HG02884 (cell line): ENCODE results near the gene CUBN.
"Not testable (repeated sequence)": the region's sequence is repeated elsewhere in the genome, so short reads cannot be mapped to it uniquely, and the experiment has no call there.

Experiments used
- ATAC-seq: cut with Tn5 transposase; IDR thresholded peaks from one replicate; pipeline ENCODE4 v1.9.1; 2021; ENCODE audit warnings: mild to moderate bottlenecking, moderate library complexity; ENCODE audit not compliant: unreplicated experiment

The CUBN gene

DNA sequence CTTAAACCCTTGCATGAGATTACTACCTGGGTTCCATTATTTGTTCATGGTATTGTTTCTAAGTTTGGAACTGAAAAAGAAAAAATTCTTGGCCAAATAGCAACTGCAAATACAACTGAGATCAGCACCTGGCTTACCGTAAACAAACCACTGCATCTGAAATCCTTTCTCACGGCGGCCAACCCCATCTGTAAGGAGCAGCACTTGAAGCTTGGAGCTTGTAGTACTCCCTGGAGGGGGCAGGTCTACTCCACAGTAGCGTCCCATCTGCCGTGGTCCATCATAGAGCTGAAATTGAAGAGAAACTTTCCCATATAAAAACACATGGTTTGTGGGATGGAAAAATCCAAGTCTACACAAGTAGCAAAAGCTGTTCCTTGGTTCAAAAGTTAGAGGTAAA lies 109.9 kb downstream of the CUBN start:
- no peak for ATAC-seq

DNA sequence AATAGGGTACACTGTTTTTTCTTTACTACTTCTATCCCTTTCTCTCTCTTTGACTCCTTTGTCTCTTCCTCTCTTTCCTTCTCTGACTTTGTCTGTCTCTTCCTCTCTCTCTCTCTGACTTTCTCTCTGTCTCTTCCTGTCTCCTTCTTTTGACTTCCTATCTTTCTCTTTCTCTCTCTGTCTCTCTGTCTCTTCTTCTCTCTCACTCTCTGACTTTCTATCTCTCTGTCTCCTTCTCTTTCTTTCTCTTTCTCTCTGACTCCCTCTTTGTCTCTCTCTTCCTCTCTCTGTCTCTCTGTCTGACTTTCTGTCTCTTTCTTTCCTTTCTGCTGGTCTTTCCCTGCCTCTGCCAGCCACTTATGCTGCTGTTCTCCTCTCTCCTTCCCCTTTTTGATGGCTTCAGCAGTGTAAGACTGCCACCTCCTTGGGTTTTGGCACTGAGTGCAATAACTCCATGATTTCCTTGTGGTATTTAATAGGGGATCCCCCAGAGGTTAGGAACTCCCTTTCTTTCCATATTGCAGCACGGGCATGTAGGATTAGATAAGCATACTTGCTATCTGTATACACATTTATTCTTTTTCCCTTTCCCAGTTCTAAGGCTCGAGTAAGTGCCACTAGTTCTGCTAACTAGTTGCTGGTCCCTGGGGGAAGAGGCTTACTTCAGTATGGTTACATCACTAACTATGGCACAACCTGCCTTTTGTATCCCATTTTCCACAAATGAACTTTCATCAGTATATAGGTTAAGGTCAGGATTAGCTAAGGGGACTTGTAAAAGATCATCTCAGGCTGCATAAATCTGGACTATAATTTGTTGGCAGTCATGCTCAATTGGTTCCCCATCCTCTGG lies 116.3 kb downstream of the CUBN start:
- not testable (repeated sequence) for ATAC-seq

DNA sequence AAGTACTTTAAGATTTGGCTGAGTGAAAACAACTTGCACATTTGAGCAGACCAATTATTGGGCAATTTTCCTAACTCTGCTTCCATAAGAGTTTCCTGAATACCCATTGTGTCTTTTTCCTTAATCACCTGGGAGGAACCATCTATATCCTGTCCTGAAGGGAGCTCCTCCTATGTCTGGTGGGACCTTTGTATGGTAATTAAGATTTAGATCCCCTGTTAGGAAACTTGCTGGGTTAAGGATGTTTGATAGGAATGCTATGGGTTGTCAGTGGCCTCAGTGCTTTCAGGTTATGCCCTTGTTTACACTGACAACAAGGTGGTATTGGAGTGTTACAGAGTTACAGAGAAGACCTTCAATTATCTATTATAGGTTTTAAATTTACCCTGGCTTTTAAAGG lies 116.9 kb downstream of the CUBN start:
- ATAC-seq = not testable (repeated sequence)

DNA sequence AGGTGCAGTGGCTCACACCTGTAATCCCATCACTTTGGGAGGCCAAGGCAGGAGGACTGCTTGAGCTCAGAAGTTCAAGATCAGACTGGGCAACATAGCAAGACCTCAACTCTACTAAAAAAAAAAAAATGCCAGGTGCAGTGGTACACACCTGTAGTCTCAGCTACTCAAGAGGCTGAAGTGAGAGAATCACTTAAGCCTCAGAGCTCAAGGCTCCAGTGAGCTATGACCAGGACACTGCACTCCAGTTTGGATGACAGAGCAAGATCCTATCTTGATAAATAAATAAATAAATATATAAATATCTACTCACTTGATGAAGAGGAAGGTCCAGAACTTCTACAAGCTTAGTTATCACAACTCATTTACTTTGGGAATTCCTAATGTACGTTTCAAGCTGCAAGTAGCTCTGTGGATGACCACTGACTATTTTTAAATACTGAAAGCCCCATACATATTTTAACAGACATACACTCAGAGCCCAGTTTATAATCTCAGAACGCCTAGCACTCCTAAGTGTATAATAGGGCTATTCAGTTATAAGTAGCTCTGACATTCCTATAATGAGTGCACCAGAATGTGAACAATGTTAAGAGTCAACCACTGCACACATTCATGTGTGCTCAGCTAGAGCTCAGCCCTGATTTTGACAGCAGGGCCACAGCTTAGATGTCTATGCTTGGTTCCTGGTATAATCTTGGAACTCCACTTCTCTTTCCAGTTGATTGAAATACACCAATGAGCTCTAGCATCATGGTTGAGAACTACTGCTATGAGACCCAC lies 119.1 kb downstream of the CUBN start:
- no peak for ATAC-seq

DNA sequence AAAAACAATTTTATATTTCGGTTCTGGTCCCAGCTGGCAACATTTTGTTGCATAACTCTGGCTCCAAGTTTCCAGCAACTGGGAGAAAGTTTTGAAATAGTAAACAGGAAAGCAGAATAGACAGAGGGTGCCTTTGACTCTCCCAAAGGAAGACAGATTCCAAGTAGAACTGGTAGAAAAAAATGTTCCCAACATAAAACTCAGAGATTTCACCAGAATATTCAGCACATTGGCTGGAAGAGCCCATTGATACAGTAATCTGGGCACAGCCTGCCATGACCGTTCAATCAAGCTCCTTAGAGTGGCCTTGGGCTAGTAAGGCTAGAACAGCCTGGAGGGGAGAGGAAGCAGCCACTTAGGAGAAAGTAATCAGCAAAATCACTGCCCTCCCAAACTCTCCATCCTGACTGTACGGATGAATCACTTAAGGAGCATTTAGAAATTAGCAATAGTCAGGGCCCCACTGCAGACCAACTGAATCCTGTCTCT lies 120.4 kb downstream of the CUBN start:
- no peak for ATAC-seq

GRCh38 chr10:17007418-17007770 lies 122.2 kb downstream of the CUBN start:
- ATAC-seq = no peak

DNA sequence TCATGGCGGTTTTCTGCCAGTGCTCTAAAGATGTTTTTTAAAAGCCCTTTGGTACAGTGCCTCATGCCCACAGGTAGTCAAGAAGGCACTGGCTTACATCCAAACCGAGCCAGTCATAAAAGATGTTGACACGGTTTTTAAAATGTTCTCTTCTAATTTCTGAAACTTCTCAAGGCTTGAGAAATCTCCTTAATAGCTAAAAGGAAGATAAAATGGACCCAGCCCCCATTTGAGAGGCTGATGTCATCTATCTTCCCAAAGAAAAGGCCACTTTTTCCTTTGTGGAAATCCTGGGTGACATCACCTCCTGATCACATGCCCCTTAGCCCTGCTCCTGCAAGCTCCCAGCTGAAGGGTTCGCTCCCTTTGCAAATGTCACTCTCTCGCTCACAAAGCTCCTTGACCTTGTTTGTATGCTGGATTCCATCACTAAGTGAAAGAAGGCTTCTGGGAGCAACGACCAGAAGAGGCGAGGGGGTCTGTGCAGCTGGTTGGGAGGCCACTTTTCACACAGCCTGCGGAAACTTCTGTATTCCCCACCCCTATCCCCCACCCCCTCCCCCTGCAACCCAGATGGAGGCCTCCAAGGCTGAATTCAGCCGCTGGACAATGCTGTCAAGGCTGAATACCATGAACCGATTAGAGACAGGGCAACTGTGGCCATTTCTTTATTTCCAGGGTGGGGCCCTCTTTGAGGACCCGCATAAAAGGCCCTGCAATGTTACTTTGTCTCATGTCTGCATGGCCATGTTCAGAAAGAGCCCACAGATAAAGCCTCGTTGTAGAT lies 122.8 kb downstream of the CUBN start:
- no peak for ATAC-seq

DNA sequence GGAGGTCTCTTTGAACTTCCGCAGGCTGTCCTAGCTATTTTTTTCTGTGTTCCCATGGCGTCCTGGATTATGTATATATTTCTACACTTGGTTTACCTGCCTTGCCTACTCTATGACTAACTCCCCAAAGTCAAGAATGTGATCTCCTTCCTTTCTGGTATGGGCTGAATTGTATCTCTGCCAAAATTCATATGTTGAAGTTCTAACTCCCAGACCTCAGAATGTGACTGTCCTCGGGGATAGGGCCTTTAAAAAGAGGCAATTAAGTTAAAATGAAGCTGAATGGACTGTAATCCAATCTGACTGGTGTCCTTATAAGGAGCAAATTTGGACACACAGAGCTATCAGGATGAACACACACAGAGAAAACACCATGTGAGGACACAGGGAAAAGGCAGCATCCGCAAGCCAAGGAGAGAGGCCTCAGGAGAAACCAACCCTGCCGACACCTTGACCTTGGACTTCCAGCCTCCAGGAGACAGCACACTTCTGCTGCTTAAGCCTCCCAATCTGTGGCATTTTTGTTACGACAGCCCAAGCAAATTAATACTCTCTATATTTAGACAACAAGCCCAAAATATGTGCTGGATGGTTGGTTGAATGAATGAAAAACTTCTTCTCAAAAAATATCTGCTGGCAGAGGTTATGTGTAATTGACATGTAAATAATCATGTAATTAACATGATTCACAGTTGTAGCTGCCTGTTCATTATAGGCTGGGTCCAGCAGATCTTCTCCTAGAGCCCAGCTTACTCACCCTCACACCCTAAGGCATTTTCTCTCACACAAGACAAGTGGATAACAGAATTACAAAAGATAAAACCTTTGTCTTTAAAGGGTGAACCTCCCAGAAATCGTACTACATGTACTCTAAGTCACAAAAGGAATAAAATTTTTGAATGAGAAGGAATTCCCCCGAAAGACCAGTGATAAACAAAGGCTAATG lies 123.7 kb downstream of the CUBN start:
- ATAC-seq = no peak

DNA sequence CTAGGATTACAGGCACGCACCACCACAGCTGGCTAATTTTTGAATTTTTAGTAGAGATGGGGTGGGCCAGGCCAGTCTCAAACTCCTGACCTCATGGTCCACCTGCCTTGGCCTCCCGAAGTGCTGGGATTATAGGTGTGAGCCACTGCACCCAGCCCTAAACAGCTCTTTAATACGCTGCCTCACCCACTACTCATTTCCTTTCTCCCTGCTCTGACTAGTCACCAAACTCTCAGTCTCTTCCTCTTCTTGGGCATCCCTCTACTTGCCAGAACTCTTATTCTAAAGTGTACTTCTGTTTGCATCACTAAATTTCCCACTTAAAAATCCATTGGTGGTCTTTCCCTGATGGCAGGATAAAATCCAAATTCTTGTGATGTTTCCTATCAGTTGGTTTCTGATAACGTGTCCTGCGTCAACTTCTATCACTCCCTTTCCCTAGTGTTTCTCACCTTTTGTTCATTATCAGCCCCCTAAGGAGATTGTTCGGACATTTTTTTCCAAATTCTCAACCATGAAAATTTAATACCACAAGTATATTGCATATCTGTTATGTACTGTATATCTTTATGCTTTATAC lies 124.7 kb downstream of the CUBN start:
- ATAC-seq = no peak

DNA sequence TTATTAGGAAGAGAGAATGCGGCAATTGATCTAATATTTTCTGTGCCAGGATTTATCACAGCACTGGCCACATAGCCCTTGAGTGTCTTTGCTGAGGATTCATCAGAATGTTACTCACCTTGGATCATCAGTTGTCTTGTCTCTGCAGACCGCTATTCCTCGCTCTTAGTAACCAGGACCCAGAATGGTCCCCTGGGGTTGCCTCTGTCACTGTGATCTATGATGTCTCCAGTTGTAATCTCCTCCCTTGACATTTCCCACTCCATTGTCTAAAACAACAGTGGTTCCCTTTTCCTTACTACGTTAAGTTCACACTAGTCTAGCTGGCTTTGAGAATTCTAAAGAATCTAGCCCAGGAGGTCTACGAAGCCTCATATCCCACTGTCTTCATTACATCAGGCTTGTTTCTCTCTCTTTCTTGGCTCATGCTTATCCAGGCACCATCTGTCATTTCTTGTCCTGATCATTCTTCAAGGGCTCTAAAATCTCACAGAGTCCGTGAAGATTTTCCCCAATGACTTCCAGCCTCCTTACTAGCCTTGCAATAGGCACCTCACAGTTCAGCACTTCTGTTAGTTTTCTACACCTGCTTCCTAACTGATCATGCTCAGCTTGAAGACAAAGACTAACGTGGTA lies 125.8 kb downstream of the CUBN start:
- no peak for ATAC-seq

DNA sequence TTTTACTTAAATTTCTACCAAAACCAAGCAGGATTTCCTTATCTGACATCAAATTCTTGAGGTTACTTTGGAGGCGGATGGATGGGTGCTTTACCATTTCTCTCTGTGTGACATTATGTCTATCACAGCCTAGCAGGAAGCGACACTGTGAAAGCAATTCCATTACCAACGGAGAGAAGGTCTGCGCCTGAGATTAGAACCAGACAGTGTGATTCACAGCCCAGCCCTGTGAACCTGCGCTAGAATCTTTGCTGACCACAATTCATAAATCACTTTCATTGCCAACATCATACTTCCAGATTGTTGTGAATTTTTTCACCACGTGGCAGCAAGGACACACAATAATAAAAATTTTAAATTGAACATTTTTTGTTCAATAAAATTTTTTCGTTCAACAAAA lies 126.5 kb downstream of the CUBN start:
- ATAC-seq = no peak

DNA sequence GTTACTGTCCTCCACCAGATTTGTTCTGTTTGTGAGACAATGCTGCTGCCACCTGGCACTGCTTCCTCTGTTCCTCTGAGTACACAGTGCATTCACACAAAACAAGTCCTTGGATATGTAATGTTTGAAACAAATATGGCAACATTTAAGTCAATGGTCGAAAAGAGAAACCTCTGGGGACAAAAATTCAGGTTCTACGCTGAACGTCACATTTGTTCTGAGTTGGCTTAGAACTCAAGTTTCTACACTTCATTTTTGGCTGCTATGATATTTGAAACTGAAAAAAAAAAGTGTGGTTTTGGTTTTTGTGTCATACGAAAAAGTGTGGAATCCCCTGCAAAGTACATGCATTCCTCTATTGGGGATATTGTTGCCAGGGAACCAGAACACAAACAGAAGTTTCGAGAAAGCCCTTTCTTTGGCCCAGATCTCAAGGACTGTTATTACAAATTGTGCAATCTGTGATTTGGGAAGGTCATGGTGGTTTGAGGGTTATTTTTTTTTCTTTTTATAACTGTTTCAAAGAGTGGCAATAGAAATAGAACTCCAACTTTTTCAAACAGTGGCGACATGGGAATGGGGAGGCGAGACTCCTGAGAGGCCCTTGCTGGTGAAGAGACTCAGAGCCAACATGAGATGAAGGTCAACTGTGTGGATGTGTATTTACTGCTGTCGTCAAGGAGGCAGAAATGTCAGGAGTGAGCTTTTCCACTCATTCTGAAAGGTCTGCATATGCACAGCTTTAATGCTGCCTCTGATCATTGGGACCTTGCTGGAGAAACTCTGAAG lies 127.5 kb downstream of the CUBN start:
- peak; percentile 69 for ATAC-seq

DNA sequence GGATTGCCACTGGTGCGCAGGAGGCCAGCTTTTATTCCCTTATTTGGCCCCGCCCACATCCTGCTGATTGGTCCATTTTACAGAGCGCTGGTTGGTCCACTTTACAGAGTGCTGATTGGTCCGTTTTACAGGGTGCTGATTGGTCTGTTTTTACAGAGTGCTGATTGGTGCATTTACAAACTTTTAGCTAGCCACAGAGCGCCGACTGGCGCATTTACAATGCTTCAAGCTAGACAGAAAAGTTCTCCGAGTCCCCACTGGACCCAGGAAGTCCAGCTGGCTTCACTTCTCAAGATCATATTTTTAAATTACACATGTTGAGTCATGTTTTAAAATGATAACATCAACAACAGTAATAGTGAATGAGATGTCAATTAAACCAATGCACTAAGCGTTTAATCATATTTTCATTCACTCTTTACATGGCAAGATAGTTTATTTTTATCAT lies 128.3 kb downstream of the CUBN start:
- no peak for ATAC-seq

DNA sequence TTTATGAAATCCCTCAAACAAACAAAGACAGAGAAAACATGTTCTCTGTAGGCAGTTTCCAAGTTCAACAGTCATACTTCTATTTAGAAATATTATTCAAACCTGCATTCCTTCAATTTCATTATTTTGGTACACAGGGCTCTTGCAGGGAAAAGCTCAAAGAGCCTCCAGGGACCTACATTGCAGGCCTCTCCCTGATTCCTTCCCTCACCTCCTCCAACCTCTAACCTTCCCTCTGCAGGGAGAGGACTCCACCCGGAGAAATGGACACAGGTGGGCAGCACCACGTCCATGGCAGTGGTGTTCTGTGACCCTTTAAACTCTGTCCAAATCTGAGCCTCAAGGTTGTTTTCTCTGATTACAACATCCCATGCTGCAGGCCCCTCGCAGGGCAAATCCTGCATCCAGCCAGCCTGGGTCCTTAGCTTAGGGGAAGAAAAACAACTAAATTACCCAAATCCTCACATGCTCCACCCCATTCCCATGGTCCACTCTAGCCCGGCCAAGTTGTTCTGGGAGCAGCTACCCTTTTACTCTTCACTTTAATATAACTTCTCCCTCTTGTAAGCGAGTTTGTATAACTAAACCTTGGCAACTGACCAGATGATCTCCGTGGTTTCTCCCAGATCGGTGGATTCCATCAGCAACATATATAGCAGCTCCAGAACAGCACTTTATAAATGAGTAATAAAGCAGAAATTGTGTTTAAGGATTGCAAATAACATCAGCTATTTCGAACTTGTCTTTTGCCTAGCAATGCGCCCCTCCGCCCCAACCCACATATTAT lies 129.8 kb downstream of the CUBN start:
- ATAC-seq = no peak

DNA sequence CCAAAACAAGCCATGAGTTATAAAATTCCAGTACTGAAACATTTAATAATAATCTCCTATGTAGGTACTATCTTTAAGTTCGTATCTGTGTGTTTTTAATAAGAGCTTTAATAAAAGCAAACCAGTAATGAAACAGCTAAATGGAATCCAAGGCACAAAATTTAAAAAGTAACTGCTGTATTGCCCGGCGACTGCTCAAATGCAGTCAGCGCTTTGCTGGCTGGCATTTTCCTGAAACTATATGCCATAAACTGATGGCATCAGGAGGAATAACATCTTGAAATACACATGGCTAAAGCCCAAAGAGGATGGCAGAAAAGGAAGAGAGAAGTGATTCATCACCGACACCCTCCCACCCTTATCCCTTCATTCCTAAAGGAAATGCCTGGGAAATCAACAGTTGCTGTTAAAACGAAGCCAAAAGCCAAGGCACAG lies 133.1 kb downstream of the CUBN start:
- no peak for ATAC-seq

DNA sequence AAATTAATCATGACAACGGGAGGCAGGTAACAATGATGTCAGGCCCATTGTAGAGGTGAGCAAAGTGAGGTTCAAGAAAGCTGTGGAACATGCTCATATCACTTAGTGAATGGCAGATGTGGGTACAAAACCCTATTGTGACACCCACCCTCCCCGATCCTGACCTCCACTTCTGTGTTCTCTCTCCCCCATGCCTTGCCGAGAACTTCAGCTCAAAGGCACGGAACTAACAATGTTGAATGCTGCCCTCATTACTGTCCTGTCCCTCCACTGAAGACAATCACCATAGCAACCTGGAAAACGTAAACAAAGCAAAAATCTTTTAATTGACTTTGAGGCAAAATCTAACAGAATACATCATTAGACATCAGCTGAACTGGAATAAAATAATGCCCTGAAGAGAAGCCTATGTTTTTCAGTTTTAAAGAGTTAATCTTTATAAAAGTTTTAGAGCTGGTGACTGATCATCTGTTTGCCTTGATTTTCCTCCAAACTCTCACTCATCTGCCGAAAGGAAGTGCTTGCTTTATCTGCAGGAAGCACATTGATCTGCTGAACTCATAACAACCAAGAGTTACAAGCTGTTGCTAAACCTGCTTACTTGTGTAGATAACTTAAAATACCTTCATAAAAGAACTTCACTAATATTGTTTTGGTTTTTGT lies 133.6 kb downstream of the CUBN start:
- ATAC-seq = no peak

GRCh38 chr10:16993186-16993585 lies 136.4 kb downstream of the CUBN start:
- no peak for ATAC-seq
